NCI-H1105 treated with DMSO at 0.1 percent for 48 hours (cell line): ENCODE data around the gene KCNMA1.
A peak's percentile ranks its signal among the peaks of the same experiment; 100 is the strongest.
"Not testable (repeated sequence)": the region's sequence is repeated elsewhere in the genome, so short reads cannot be mapped to it uniquely, and the experiment has no call there.

Experiments used
- DNase-seq: peaks from one replicate; lab custom pipeline; 2025; lab: John Stamatoyannopoulos, UW

KCNMA1 gene

GRCh38 chr10:77392236-77392721 lies 245.3 kb downstream of the KCNMA1 start:
- DNase-seq = no peak

GRCh38 chr10:77391605-77392235 lies 245.9 kb downstream of the KCNMA1 start:
- peak; percentile 40 for DNase-seq

GRCh38 chr10:77390481-77390891 lies 247.1 kb downstream of the KCNMA1 start:
- DNase-seq = no peak

- no peak for DNase-seq
These were observed 249.0 kb downstream of the KCNMA1 start for GRCh38 chr10:77388571-77389100.

GRCh38 chr10:77387701-77388100 lies 249.9 kb downstream of the KCNMA1 start:
- not testable (repeated sequence) for DNase-seq

GRCh38 chr10:77387247-77387646 lies 250.4 kb downstream of the KCNMA1 start:
- no peak for DNase-seq

- no peak for DNase-seq
These were observed 250.8 kb downstream of the KCNMA1 start for GRCh38 chr10:77386838-77387237.

GRCh38 chr10:77386365-77386764 lies 251.2 kb downstream of the KCNMA1 start:
- DNase-seq = no peak

GRCh38 chr10:77385315-77385714 lies 252.3 kb downstream of the KCNMA1 start:
- DNase-seq = no peak

- DNase-seq = peak; percentile 52
These were observed 253.6 kb downstream of the KCNMA1 start for GRCh38 chr10:77383861-77384553.

GRCh38 chr10:77381750-77382149 lies 255.9 kb downstream of the KCNMA1 start:
- DNase-seq = no peak

GRCh38 chr10:77380723-77381122 lies 256.9 kb downstream of the KCNMA1 start:
- DNase-seq = no peak

GRCh38 chr10:77380191-77380590 lies 257.4 kb downstream of the KCNMA1 start:
- no peak for DNase-seq

- no peak for DNase-seq
These were observed 258.9 kb downstream of the KCNMA1 start for GRCh38 chr10:77378366-77379349.

GRCh38 chr10:77377678-77378352 lies 259.8 kb downstream of the KCNMA1 start:
- no peak for DNase-seq

- no peak for DNase-seq
These were observed 260.6 kb downstream of the KCNMA1 start for GRCh38 chr10:77377034-77377433.

GRCh38 chr10:77374189-77374656 lies 263.4 kb downstream of the KCNMA1 start:
- no peak for DNase-seq

- DNase-seq = no peak
These were observed 265.5 kb downstream of the KCNMA1 start for GRCh38 chr10:77371848-77372799.

GRCh38 chr10:77371421-77371820 lies 266.2 kb downstream of the KCNMA1 start:
- no peak for DNase-seq

- DNase-seq = no peak
These were observed 269.6 kb downstream of the KCNMA1 start for GRCh38 chr10:77368006-77368405.
